Hematopoietic multipotent progenitor cell treated with erythropoietin and hydrocortisone succinate and interleukin-3 and kit ligand, for 15 days (in vitro differentiated cells): Measurements from ENCODE around the gene MAP7D2.
A peak's percentile ranks its signal among the peaks of the same experiment; 100 is the strongest.

ENCODE experiments used
- DNase-seq: peaks from one replicate; pipeline ENCODE4 v3.0.0-alpha.2; 2015; ENCODE audit warnings: low spot score

Gene MAP7D2

DNA sequence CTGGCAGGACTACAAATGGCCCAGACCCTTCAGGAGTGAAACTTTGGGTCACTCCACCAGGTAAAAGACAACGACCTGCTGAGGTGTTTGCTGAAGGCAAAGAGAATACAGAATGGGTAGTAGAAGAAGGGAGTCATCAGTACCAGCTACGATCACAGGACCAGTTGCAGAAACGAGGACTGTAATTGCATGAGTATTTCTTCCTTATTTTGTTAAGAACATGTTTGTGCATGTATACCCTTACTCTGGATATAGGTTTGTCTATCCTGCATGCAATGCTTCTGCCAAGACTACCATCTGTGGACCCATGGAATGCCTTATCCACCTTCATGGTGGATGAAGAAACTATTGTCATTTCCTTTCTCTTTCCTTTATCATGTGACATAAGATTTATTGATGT is 77.7 kb downstream of the MAP7D2 start:
- no peak for DNase-seq

- DNase-seq, result no peak
These were observed 79.5 kb downstream of the MAP7D2 start for GRCh38 chrX:20037186-20037585.

DNA sequence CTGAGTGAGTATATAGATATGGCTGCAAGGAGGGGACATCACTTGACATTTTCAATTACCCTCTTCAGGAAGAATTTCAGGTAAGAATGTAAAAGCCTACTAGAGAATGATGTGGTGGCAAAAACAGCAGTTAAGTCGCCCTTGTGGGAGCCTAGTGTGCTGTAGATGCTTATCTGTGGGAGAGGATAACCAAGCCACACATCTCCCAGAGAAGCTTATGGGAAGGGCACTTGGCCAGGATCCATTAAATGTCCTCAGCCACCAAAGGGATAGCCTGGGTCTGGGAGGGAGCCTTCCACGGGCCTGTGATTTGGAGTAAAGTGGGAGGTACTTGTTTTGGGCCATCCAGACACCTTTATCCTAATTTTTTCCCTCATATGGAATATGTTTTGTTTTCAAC is 84.5 kb downstream of the MAP7D2 start:
- DNase-seq, result no peak

DNA sequence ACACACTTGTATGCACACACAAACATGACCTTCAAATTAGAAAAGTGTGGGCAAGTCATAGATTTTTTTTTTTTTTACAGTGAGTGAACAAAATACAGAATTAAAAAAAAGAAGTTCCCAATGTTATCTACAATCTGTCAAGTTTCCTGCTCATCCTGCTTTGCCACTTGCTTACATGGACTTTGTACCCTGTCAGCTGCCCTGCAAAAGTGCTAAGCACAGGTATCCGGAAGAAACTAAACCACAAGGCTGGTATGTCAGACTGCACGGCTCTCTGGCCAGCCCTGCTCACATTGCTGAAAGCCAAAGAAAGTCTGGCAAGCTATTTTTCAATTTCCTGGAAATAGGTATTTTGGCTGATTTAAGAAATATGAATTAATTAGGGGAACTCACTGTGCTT is 87.0 kb downstream of the MAP7D2 start:
- no peak for DNase-seq

DNA sequence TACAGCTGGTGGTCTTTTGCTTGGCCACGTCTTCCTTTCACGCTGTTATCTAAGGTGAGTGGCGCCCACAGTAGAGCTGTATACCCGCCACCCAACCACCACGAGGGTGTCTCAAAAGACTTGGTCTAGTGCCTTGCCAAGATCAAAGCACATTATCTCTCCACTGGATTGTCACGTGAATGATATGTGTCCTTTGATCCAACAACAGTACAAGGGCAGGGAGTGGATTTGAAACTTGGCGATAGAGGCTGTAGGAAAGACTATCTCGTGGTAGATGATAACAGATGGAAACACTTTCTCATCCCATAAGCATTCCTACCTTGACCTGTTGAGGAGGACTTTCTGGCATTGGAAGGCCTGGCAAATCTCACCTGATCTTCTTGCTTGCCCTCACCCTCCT is 88.1 kb downstream of the MAP7D2 start:
- no peak for DNase-seq

- DNase-seq, result no peak
These were observed 90.4 kb downstream of the MAP7D2 start for GRCh38 chrX:20026278-20026677.

- DNase-seq, result no peak
These were observed 96.9 kb downstream of the MAP7D2 start for GRCh38 chrX:20019672-20020365.

DNA sequence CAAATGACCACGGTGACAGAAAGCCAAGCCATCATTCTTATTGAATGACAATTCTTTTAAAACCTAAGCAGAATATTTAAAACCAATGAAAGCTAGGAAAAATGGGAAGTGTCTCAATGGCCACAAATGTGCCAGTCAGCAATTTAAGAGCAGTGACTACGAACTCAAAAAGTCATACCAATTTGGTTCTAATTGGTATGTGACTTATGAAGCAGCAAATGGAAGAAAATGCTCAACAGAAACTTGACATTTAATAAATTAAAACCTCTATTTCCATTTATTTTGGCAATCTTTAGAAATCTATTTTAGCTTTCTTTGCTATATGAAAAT is 100.1 kb downstream of the MAP7D2 start:
- no peak for DNase-seq

DNA sequence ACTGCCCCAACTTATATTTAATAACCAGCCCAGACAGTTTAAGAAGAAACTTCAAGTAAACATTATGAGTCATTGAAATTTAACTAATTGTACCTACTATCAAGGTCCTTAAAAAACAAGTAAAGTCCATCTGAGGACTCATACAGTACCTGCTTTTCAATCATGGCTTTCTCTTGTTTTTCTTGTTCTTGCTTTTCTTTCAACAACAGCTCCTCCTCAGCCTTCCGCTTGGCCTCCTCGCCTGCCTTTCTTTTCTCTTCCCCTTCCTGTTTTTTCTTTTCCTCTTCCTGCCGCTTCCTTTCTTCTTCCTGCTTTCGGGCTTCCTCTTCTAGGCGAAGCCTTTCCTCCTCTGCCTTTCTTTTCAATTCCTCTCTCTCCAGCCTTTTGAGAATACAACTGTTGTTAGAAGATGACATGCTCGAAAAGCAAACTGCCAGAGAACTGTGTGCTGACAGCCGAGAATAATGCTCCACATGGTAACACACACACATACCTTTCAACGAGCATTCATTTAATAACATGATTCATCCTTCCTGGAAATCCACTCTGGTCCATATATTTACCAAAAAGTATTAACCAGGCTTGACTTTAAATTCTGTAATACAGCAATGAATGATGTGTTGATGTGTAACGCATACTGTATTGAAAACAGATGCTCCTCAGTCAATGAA is 100.6 kb downstream of the MAP7D2 start:
- no peak for DNase-seq

DNA sequence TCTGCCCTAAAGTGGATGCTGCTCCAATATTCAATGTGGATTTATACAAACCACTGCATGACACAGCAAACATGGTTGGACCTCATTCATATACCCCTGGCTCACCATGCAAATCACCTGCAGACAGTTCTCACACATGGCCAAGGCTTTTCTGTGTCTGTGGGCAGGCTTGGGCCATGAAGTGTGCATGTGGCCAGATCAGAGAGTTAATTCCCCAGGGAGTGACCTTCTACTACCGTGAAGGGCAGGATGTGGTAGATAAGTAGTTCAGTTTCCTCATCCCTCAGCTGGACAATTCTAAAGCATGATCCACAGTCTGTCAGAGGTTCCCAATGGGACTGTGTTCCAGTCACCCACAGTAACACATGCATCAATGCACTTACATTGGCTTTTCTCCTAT is 101.3 kb downstream of the MAP7D2 start:
- DNase-seq, result no peak

DNA sequence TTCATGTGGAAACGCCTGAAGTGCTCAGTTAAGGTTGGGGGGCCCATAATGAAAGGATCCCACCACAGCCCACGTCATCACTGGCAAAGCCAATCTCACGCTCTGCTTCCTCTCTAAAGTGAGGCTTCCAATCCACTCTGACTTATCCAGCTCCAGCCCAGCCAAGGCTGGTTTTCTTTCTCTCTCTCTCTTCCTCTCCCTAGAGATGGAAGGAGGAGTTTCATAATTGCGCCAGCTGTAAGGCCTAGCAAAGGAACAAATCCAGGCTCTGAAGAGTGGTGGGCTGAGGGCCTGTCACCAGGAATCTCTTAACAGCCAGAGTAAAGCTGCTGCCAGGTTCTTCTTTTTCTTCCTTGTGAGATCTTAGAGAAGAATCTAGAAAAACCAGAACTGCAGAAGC is 105.1 kb downstream of the MAP7D2 start:
- no peak for DNase-seq

DNA sequence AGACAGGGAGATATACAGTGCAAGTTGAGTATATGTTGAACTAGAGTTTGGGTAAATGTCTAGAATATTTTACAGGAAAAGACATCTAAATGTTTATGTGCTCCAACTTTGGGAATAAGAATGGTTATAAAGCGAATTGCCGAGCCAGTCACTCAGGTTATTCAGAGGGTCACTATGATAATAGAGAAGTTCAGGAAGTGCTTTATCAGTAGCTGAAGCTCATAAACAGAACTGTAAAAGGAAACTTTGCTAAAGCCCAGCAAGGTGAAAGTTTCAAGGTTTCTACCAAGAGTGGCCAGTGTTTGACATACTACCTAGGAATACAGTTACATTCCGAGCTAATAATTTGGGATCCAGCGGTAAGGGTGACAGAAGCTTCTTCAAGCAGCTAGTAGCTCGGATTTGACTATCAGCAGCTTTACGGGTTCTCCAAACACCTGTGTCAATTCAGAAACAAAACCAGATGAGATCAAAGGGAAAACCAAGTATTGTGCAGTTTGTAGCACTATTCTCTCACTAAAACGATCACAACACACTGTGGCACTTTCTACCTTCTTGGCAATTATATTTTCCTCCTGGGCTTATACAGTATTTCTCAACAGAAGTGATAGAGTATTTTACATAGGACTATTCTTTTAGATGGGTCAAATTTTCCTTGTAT is 108.6 kb downstream of the MAP7D2 start:
- no peak for DNase-seq

GRCh38 chrX:20005883-20006282 is 110.8 kb downstream of the MAP7D2 start:
- DNase-seq, result no peak

GRCh38 chrX:20001588-20001987 is 115.1 kb downstream of the MAP7D2 start:
- no peak for DNase-seq

GRCh38 chrX:19991350-19991718 is 125.4 kb downstream of the MAP7D2 start:
- DNase-seq, result no peak

DNA sequence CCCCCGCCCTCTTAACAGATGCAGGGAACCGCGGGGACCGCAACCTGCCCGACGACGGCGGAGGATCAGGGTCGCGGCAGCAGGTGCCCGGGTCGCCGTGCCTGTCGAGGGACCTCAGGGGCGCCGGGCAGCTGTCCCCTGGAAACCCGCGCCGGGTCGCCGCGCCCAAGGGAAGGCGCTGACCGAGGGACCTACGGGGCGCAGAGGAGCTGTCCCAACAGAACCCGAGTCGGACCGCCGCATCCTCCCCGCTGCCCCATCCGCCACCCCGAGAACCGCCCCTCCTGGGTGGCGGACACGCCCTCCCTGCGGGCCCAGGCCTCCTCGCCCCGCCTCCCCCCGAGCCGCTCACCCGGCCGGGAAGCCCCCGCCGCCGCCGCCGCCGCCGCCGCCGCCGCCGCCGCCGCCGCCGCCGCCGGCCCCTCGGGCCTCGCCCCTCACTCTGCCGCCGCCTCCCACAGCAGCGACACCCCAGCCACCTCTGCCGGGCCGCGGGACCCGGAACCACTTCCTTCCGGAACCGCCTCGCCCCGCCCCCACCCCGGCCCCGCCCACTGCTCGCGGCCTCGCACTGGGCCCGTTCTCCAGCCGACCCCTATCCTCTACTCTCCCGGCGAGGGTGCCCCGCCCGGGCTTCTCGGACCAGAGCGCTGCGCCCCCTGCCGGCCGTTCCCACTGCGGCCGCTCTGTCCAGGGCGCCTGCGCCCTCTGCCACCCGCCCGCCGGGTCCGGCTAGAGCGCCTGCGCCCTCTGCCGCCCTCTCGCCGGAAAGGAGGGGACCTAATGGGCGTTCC is 126.0 kb downstream of the MAP7D2 start, which contains the start of gene BCLAF3:
Gene BCLAF3 (minus strand): TSS at position 506 of the 794 bp plus-strand sequence. CDS start 20,797 bp downstream, outside the sequence.
- peak; percentile 85 for DNase-seq

DNA sequence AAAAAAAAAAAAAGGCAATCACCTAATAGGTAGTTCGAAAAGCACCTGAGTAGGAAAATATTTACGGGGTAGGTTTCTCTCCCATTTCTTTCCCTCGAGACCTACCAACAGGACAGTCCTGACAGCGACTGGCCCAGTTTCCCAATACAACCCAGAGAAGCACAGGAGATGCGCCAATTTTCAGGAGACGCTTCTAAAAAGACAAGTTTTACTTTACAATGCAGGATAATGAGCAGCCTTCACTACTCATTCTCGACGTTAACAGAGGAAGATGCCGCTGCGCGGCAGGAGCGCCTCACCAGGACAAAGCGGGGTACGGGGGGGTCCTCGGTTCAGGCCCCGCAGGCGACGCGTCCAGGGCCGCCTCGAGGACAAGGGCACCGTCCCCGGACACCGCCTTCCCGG is 126.6 kb downstream of the MAP7D2 start:
- DNase-seq, result no peak

DNA sequence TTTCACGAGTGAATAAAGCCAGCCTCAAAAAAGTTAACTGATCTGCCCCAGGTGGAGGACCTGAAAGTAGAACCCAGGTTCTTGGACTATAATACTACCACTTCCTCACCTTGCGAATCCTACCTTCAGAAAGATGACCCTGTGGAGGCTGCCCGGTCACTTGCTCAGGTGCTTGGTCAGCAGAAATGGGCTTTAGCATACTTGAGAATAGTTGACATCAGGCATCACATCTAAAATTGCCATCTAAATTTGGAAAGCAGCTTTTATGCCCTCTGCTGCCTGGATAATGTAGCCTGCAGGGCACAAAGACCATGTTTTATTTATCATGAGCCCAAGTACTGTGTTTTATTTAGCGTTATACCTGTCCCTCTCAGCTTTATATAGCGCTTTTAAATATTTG is 128.9 kb downstream of the MAP7D2 start:
- DNase-seq, result no peak

GRCh38 chrX:19986531-19986930 is 130.2 kb downstream of the MAP7D2 start:
- DNase-seq, result no peak

- no peak for DNase-seq
These were observed 134.8 kb downstream of the MAP7D2 start for GRCh38 chrX:19981947-19982346.

DNA sequence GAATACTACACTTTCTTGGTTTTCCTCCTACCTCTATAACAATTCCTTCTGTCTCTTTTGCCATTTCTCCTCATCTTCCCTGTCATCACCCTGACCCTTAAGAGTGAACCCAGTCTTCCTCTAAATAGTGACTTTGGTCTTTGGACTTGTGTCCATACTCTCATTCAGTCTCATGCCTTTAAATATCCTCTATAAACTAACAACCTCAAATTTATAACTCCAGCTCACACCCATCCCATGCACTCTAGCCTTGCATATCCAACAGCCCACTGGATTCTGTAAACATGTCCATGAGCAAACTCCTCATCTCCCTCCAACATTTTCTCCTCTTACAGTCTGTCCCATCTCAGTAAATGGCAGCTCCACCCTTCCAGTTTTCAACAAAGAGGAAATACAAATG is 140.9 kb downstream of the MAP7D2 start:
- no peak for DNase-seq

DNA sequence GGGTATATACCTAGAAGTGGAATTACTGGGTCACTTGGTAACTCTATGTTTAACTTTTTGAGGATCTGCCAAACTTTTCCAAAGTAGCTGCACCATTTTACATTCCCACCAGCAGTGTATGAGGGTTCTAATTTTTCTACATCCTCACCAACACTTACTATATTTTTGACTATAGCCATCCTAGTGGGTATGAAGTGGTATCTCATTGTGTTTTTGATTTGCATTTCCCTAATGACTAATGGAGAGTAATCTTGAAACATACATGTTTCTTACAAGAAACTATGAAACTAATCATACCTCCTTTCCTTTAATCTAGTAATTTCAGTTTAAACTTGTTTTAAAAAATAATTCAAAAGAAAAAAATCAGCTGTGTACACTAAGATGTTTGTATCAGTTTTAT is 143.7 kb downstream of the MAP7D2 start:
- DNase-seq, result no peak

GRCh38 chrX:19968276-19968675 is 148.4 kb downstream of the MAP7D2 start:
- no peak for DNase-seq
